Spleen (tissue), 11 donors: ENCODE measurements around the gene PI4K2B. TPM values are rescaled to one million over a fixed set of nuclear protein-coding genes. Genes with fewer than 3 reads are reported as not detected.

ENCODE experiments used
- DNase-seq: peaks from one replicate; pipeline ENCODE4 v3.0.0-alpha.2; 2020
- H3K27ac ChIP-seq, 8 donors: fragments of 200-600 bp; sonication (generic) in 7 of 8; 1 replicate in 4 of 8; 2 replicates in 4 of 8; pipeline versions ENCODE4 v1.5.0 to v1.8.0; 2016 to 2021; ENCODE audit warnings: inconsistent platforms in 4 of 8, mild to moderate bottlenecking in 4 of 8, moderate library complexity in 1 of 8
- H3K27me3 ChIP-seq, 7 donors: fragments of 200-600 bp; sonication (generic) in 6 of 7; replicated peaks in 1 of 7; 1 replicate in 4 of 7; 2 replicates in 3 of 7; pipeline versions ENCODE4 v1.5.0 to v1.8.0; 2016 to 2021; ENCODE audit warnings: inconsistent platforms in 3 of 7, mild to moderate bottlenecking in 1 of 7
- H3K36me3 ChIP-seq, 6 donors: fragments of 200-600 bp; sonication (generic) in 5 of 6; 1 replicate in 4 of 6; 2 replicates in 2 of 6; pipeline versions ENCODE4 v1.5.0 to v1.8.0; 2016 to 2021; ENCODE audit warnings: inconsistent platforms in 2 of 6
- H3K4me1 ChIP-seq, 6 donors: fragments of 200-600 bp; sonication (generic) in 5 of 6; 1 replicate in 3 of 6; 2 replicates in 3 of 6; pipeline versions ENCODE4 v1.5.0 to v1.8.0; 2016 to 2021; ENCODE audit warnings: inconsistent platforms in 3 of 6
- H3K4me3 ChIP-seq, 8 donors: fragments of 200-600 bp; sonication (generic) in 7 of 8; 1 replicate in 4 of 8; 2 replicates in 4 of 8; pipeline versions ENCODE4 v1.5.0 to v1.8.0; 2016 to 2021; ENCODE audit warnings: inconsistent platforms in 4 of 8, mild to moderate bottlenecking in 4 of 8, moderate library complexity in 2 of 8
- H3K9me3 ChIP-seq, 8 donors: fragments of 200-600 bp; sonication (generic) in 7 of 8; 1 replicate in 4 of 8; 2 replicates in 4 of 8; pipeline versions ENCODE4 v1.5.0 to v1.8.0; 2016 to 2021; ENCODE audit warnings: inconsistent platforms in 4 of 8
- CTCF ChIP-seq, 11 experiments: fragments of 200-600 bp in 7 of 11; fragments of 450-650 bp in 4 of 11; sonication (generic) in 4 of 11; IDR thresholded peaks in 8 of 11; conservative IDR thresholded peaks in 3 of 11; 1 replicate in 7 of 11; 2 replicates in 4 of 11; pipeline versions ENCODE4 v1.4.0 to v1.8.0; 2016 to 2021; ENCODE audit warnings: antibody characterized with exemption in 11 of 11, inconsistent platforms in 4 of 11, mild to moderate bottlenecking in 1 of 11
- POLR2A ChIP-seq, 3 donors: fragments of 450-650 bp; IDR thresholded peaks; one replicate each; pipeline ENCODE4 v1.5.1; 2017; ENCODE audit warnings: antibody characterized with exemption in 3 of 3, mild to moderate bottlenecking in 1 of 3
- POLR2AphosphoS5 ChIP-seq, 3 donors: sonication (generic); formaldehyde crosslinking; IDR thresholded peaks; one replicate each; pipeline ENCODE4 v1.5.1; 2017; ENCODE audit warnings: antibody characterized with exemption in 3 of 3
- WGBS, 5 donors: extraction: QIAGEN DNeasy Blood & Tissue Kit in 3 of 5; methylation state at CpG; one replicate each; pipeline versions ENCODE4 v1.1.5 to v1.1.7; 2013 to 2018; 5-methylcytosine and 5-hydroxymethylcytosine counted together
- intact Hi-C: fragments of 100-400 bp; cut with DNase I; formaldehyde crosslinking; loops from one replicate; pipeline ENCODE4 v1.15.0; 2023; ENCODE audit warnings: low total_unique reads
- polyA plus RNA-seq, 3 donors: library from polyadenylated mRNA; stranded (reverse); fragments of 200-250 nt; gene quantifications; one replicate each; pipeline ENCODE4 v1.2.1, GENCODE V29; 2013
- total RNA-seq, 7 donors: library from RNA; depleted of rRNA in 3 of 7; stranded (reverse); fragments of >200 nt in 3 of 7; fragmentation: NEBNext Ultra II Directional in 4 of 7; extraction: Animal tissue kit (Norgen Biotek cat#: 25700) in 4 of 7; gene quantifications; one replicate each; pipeline versions ENCODE4 v1.1.0 to v1.2.1, GENCODE V29; 2016 to 2021
- donor health status: healthy with polysubstance abuse.
- donor health status: DM: no; HTN: no; CAD: no; lungs with moderate emphysema.
- donor health status: DM: no; HTN: no; CAD: no.
- donor health status: Bipolar disorder and iron deficiency.
- donor health status: healthy.
- donor health status: DM: no; HTN: no; CAD: no.
- donor health status: DM: yes; HTN: yes; CAD: no.

The PI4K2B gene
- total and polyA plus RNA-seq, 10 donors = 6.1 to 19.6 (median 15.3) TPM

GRCh38 chr4:25302626-25303025 lies 68.8 kb downstream of the PI4K2B start:
- no peak for DNase-seq
- H3K4me3 ChIP-seq = no peak overlapping the region
- 82 to 96% (median 87%) methylated on average over 7 to 9 of the region's 9 CpGs for WGBS, 5 donors
- intact Hi-C loops = loop anchor here (10.0 kb wide), 1 partner anchor 48 kb away; no protein-coding TSS in a partner anchor
- H3K27me3 ChIP-seq = peaks cover 0 to 7% (median 0%) of the 10 kb centered on the region in 7 donors
- H3K9me3 ChIP-seq = no peaks in the 10 kb centered on the region
- no peak overlapping the region for H3K27ac ChIP-seq
- no peaks in the 10 kb centered on the region for H3K36me3 ChIP-seq
- no peaks in the 10 kb centered on the region for H3K4me1 ChIP-seq
- TF ChIP-seq POLR2A (IDR thresholded peaks at IDR 0.05) (no peak), CTCF (IDR thresholded peaks at IDR 0.05 in 8 of 11, conservative IDR thresholded peaks at IDR 0.05 in 3 of 11) (no peak), POLR2AphosphoS5 (IDR thresholded peaks at IDR 0.05) (no peak)

- intact Hi-C loops = loop anchor here (10.0 kb wide), 1 partner anchor 49 kb away; no protein-coding TSS in a partner anchor
- DNase-seq = no peak
- no peak overlapping the region for H3K27ac ChIP-seq
- WGBS, 5 donors = 80 to 92% (median 88%) methylated on average over 3 of the region's 3 CpGs
- peaks cover 0 to 10% (median 0%) of the 10 kb centered on the region in 7 donors for H3K27me3 ChIP-seq
- TF ChIP-seq CTCF (IDR thresholded peaks at IDR 0.05 in 8 of 11, conservative IDR thresholded peaks at IDR 0.05 in 3 of 11) (no peak), POLR2A (IDR thresholded peaks at IDR 0.05) (no peak), POLR2AphosphoS5 (IDR thresholded peaks at IDR 0.05) (no peak)
- no peaks in the 10 kb centered on the region for H3K9me3 ChIP-seq
- H3K4me1 ChIP-seq = no peaks in the 10 kb centered on the region
- H3K4me3 ChIP-seq = no peak overlapping the region
- H3K36me3 ChIP-seq = no peaks in the 10 kb centered on the region
These were observed 69.7 kb downstream of the PI4K2B start for GRCh38 chr4:25303578-25303977.

GRCh38 chr4:25306518-25307057 lies 72.8 kb downstream of the PI4K2B start:
- 71 to 96% (median 81%) methylated on average over 4 of the region's 4 CpGs for WGBS, 5 donors
- intact Hi-C loops = loop anchor here (10.0 kb wide), 1 partner anchor 52 kb away; no protein-coding TSS in a partner anchor
- no peak for TF ChIP-seq CTCF (IDR thresholded peaks at IDR 0.05 in 8 of 11, conservative IDR thresholded peaks at IDR 0.05 in 3 of 11)
- TF ChIP-seq POLR2AphosphoS5 (IDR thresholded peaks at IDR 0.05) = no peak

GRCh38 chr4:25307596-25307995 lies 73.8 kb downstream of the PI4K2B start:
- no peaks in the 10 kb centered on the region for H3K9me3 ChIP-seq
- H3K36me3 ChIP-seq = no peaks in the 10 kb centered on the region
- H3K4me3 ChIP-seq = no peak overlapping the region
- no peak for TF ChIP-seq CTCF (IDR thresholded peaks at IDR 0.05 in 8 of 11, conservative IDR thresholded peaks at IDR 0.05 in 3 of 11)
- intact Hi-C loops = loop anchor here (10.0 kb wide), 1 partner anchor 53 kb away; no protein-coding TSS in a partner anchor
- DNase-seq = no peak
- H3K27ac ChIP-seq = no peak overlapping the region
- H3K4me1 ChIP-seq = peaks cover 0 to 23% (median 9%) of the 10 kb centered on the region in 6 donors
- peaks cover 0 to 10% (median 0%) of the 10 kb centered on the region in 7 donors for H3K27me3 ChIP-seq
- WGBS, 5 donors = 80 to 91% (median 90%) methylated on average over 7 of the region's 7 CpGs

More at GRCh38 chr4:25306518-25307057, 72.8 kb downstream of the PI4K2B start:
- Histone ChIP-seq H3K36me3 (no peaks in the 10 kb centered on the region), H3K27ac (no peak overlapping the region), H3K9me3 (no peaks in the 10 kb centered on the region), H3K4me1 (peaks cover 0 to 15% (median 5%) of the 10 kb centered on the region in 6 donors), H3K4me3 (no peak overlapping the region), H3K27me3 (peaks cover 0 to 10% (median 0%) of the 10 kb centered on the region in 7 donors)
- no peak for DNase-seq
